HEK293 (cell line): Measurements from ENCODE around the gene SRD5A1.

Experiments
- CTCF ChIA-PET: fragments of 350-600 bp; formaldehyde crosslinking; extraction: SDS; loops from one replicate; lab custom pipeline; 2021; ENCODE audit warnings: antibody characterized with exemption; lab: Yijun Ruan, JAX
- POLR2A ChIA-PET: fragments of 300-600 bp; formaldehyde crosslinking; extraction: SDS; loops from one replicate; lab custom pipeline; 2020; ENCODE audit warnings: antibody characterized with exemption, inconsistent platforms; lab: Yijun Ruan, JAX
- H3K27ac ChIP-seq: fragments of 200-500 bp; sonication (Bioruptor generic); 2 replicates; pipeline ENCODE4 v1.5.1; 2014; ENCODE audit warnings: low read depth, low read length, control low read depth, inconsistent platforms; ENCODE audit errors: extremely low read depth
- H3K36me3 ChIP-seq, 2 experiments: fragments of 200-500 bp in 1 of 2; sonication (Bioruptor generic) in 1 of 2; 1 replicate in 1 of 2; 2 replicates in 1 of 2; pipeline ENCODE4 v1.5.1; 2014 to 2017; ENCODE audit warnings: inconsistent platforms in 2 of 2, low read length in 2 of 2; ENCODE audit not compliant: control insufficient read depth in 2 of 2, insufficient read depth in 1 of 2
- H3K4me1 ChIP-seq: fragments of 200-500 bp; sonication (Bioruptor generic); 2 replicates; pipeline ENCODE4 v1.5.1; 2014; ENCODE audit warnings: mild to moderate bottlenecking, low read length, inconsistent platforms; ENCODE audit not compliant: control insufficient read depth, insufficient read depth
- H3K4me3 ChIP-seq: 2 replicates; pipeline ENCODE4 v1.5.1; 2011; ENCODE audit warnings: low read depth, mild to moderate bottlenecking, control low read depth, low read length, moderate library complexity
- H3K9me3 ChIP-seq: fragments of 200-500 bp; sonication (Bioruptor generic); 2 replicates; pipeline ENCODE4 v1.5.1; 2014; ENCODE audit warnings: low read depth, low read length, inconsistent platforms; ENCODE audit not compliant: control insufficient read depth, insufficient read depth
- BCL11B ChIP-seq: fragments of 450-650 bp; formaldehyde crosslinking; IDR thresholded peaks from 2 replicates; pipeline ENCODE4 v1.5.1; 2016; ENCODE audit warnings: low read depth, missing biosample characterization, missing genetic modification characterization
- HOXC10 ChIP-seq: sonication (generic); formaldehyde crosslinking; IDR thresholded peaks from 2 replicates; pipeline ENCODE4 v1.8.1; 2023; ENCODE audit warnings: mild to moderate bottlenecking, missing genetic modification reagents
- INSM2 ChIP-seq: fragments of 450-650 bp; formaldehyde crosslinking; IDR thresholded peaks from 2 replicates; pipeline ENCODE4 v1.5.1; 2016; ENCODE audit warnings: missing biosample characterization, missing genetic modification characterization
- KLF1 ChIP-seq: fragments of 450-650 bp; formaldehyde crosslinking; IDR thresholded peaks from 2 replicates; pipeline ENCODE4 v1.5.1; 2016; ENCODE audit warnings: missing biosample characterization, missing genetic modification characterization
- KLF10 ChIP-seq: fragments of 450-650 bp; IDR thresholded peaks from 2 replicates; pipeline ENCODE4 v1.5.1; 2018; ENCODE audit warnings: missing biosample characterization, mild to moderate bottlenecking, missing genetic modification characterization
- PRDM1 ChIP-seq: fragments of 450-650 bp; formaldehyde crosslinking; IDR thresholded peaks from 2 replicates; pipeline ENCODE4; 2016; ENCODE audit warnings: missing biosample characterization, missing genetic modification characterization
- SCRT2 ChIP-seq: fragments of 450-650 bp; formaldehyde crosslinking; IDR thresholded peaks from 2 replicates; pipeline ENCODE4 v1.5.1; 2016; ENCODE audit warnings: missing biosample characterization, missing genetic modification characterization
- SP3 ChIP-seq: fragments of 450-650 bp; formaldehyde crosslinking; IDR thresholded peaks from 2 replicates; pipeline ENCODE4 v1.5.1; 2016; ENCODE audit warnings: missing biosample characterization, missing genetic modification characterization
- ZBTB21 ChIP-seq: fragments of 450-650 bp; formaldehyde crosslinking; IDR thresholded peaks from 2 replicates; pipeline ENCODE4 v1.5.1; 2017; ENCODE audit warnings: missing biosample characterization, missing genetic modification characterization
- ZBTB7A ChIP-seq: fragments of 450-650 bp; formaldehyde crosslinking; IDR thresholded peaks from 2 replicates; pipeline ENCODE4 v1.5.1; 2016; ENCODE audit warnings: low read depth, missing biosample characterization, missing genetic modification characterization
- ZFP69B ChIP-seq: fragments of 450-650 bp; formaldehyde crosslinking; IDR thresholded peaks from 2 replicates; pipeline ENCODE4 v1.5.1; 2016; ENCODE audit warnings: missing biosample characterization, missing genetic modification characterization
- ZNF121 ChIP-seq: fragments of 450-650 bp; formaldehyde crosslinking; IDR thresholded peaks from 2 replicates; pipeline ENCODE4 v1.5.1; 2016; ENCODE audit warnings: missing biosample characterization, missing genetic modification characterization
- ZNF146 ChIP-seq: fragments of 450-650 bp; formaldehyde crosslinking; IDR thresholded peaks from 2 replicates; pipeline ENCODE4 v1.5.1; 2016; ENCODE audit warnings: missing biosample characterization, missing genetic modification characterization
- ZNF2 ChIP-seq: fragments of 450-650 bp; formaldehyde crosslinking; IDR thresholded peaks from 2 replicates; pipeline ENCODE4 v1.5.1; 2016; ENCODE audit warnings: missing biosample characterization, missing genetic modification characterization
- ZNF211 ChIP-seq: fragments of 450-650 bp; formaldehyde crosslinking; IDR thresholded peaks from 2 replicates; pipeline ENCODE4 v1.5.1; 2016; ENCODE audit warnings: low read depth, missing biosample characterization, missing genetic modification characterization
- ZNF24 ChIP-seq: fragments of 450-650 bp; formaldehyde crosslinking; IDR thresholded peaks from 2 replicates; pipeline ENCODE4 v1.5.1; 2016; ENCODE audit warnings: missing biosample characterization, missing genetic modification characterization
- ZNF292 ChIP-seq: fragments of 450-650 bp; formaldehyde crosslinking; IDR thresholded peaks from 2 replicates; pipeline ENCODE4 v1.5.1; 2016; ENCODE audit warnings: low read depth, missing biosample characterization, missing genetic modification characterization, borderline replicate concordance
- ZNF354C ChIP-seq: fragments of 450-650 bp; formaldehyde crosslinking; IDR thresholded peaks from 2 replicates; pipeline ENCODE4 v1.5.1; 2016; ENCODE audit warnings: missing biosample characterization, missing genetic modification characterization, low read depth, borderline replicate concordance
- ZNF501 ChIP-seq: fragments of 450-650 bp; formaldehyde crosslinking; IDR thresholded peaks from 2 replicates; pipeline ENCODE4 v1.5.1; 2016; ENCODE audit warnings: missing biosample characterization, missing genetic modification characterization
- ZNF529 ChIP-seq: fragments of 450-650 bp; formaldehyde crosslinking; IDR thresholded peaks from 2 replicates; pipeline ENCODE4 v1.5.1; 2017; ENCODE audit warnings: missing genetic modification characterization, missing biosample characterization; ENCODE audit not compliant: insufficient replicate concordance
- ZNF600 ChIP-seq: fragments of 450-650 bp; formaldehyde crosslinking; IDR thresholded peaks from 2 replicates; pipeline ENCODE4 v1.5.1; 2016; ENCODE audit warnings: missing biosample characterization, missing genetic modification characterization
- ZNF621 ChIP-seq: fragments of 450-650 bp; formaldehyde crosslinking; IDR thresholded peaks from 2 replicates; pipeline ENCODE4 v1.5.1; 2017; ENCODE audit warnings: missing biosample characterization, missing genetic modification characterization
- ZNF658 ChIP-seq: fragments of 450-650 bp; formaldehyde crosslinking; IDR thresholded peaks from 2 replicates; pipeline ENCODE4; 2016; ENCODE audit warnings: missing biosample characterization, missing genetic modification characterization
- ZNF747 ChIP-seq: fragments of 450-650 bp; formaldehyde crosslinking; IDR thresholded peaks from 2 replicates; pipeline ENCODE4 v1.5.1; 2016; ENCODE audit warnings: missing biosample characterization, missing genetic modification characterization
- ZNF843 ChIP-seq: fragments of 450-650 bp; formaldehyde crosslinking; IDR thresholded peaks from 2 replicates; pipeline ENCODE4 v1.5.1; 2016; ENCODE audit warnings: missing biosample characterization, missing genetic modification characterization
- TF ChIP-seq, protein P1 (sequence below): fragments of 450-650 bp; formaldehyde crosslinking; IDR thresholded peaks from 2 replicates; pipeline ENCODE4 v1.5.1; 2016; ENCODE audit warnings: missing biosample characterization, missing genetic modification characterization
- TF ChIP-seq, protein P2 (sequence below): fragments of 450-650 bp; formaldehyde crosslinking; IDR thresholded peaks from 2 replicates; pipeline ENCODE4 v1.5.1; 2016; ENCODE audit warnings: missing biosample characterization, missing genetic modification characterization

The SRD5A1 gene

GRCh38 chr5:6717687-6718086 lies 84.4 kb downstream of the SRD5A1 start (continued):
- TF ChIP-seq, protein P1, sequence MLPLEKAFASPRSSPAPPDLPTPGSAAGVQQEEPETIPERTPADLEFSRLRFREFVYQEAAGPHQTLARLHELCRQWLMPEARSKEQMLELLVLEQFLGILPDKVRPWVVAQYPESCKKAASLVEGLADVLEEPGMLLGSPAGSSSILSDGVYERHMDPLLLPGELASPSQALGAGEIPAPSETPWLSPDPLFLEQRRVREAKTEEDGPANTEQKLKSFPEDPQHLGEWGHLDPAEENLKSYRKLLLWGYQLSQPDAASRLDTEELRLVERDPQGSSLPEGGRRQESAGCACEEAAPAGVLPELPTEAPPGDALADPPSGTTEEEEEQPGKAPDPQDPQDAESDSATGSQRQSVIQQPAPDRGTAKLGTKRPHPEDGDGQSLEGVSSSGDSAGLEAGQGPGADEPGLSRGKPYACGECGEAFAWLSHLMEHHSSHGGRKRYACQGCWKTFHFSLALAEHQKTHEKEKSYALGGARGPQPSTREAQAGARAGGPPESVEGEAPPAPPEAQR, result no peak
- TF ChIP-seq ZFP69B (tag by site-specific recombination) (no peak), ZNF292 (no peak), INSM2 (tag by site-specific recombination) (no peak), ZNF354C (tag by site-specific recombination) (no peak), ZNF24 (tag by site-specific recombination) (no peak), ZNF747 (no peak), ZNF2 (tag by site-specific recombination) (no peak)

- H3K36me3 ChIP-seq, result peaks cover 0 to 43% of the 10 kb centered on the region in 2 experiments; a peak in 1 of 3 replicates
- peaks cover 52% of the 10 kb centered on the region for H3K4me1 ChIP-seq
- TF ChIP-seq ZNF600 (tag by site-specific recombination) (peak; percentile 44; the same call in 1 of the 2 replicates), ZBTB21 (no peak)
- CTCF ChIA-PET, result interaction anchor here (1.0 kb wide), 1 partner anchor 13 kb away, joined by 4 read pairs; no protein-coding TSS in a partner anchor
- POLR2A ChIA-PET, result interaction anchor here (0.6 kb wide), 1 partner anchor 95 kb away, joined by 4 read pairs; no protein-coding TSS in a partner anchor
- no peaks in the 10 kb centered on the region for H3K9me3 ChIP-seq
- H3K4me3 ChIP-seq, result no peak overlapping the region
- H3K27ac ChIP-seq, result no peak overlapping the region
Measured at GRCh38 chr5:6718161-6718681, 85.0 kb downstream of the SRD5A1 start.

- H3K9me3 ChIP-seq, result no peaks in the 10 kb centered on the region
- peaks cover 52% of the 10 kb centered on the region for H3K4me1 ChIP-seq
- ChIA-PET CTCF (no interaction called here), POLR2A (interaction anchor here (0.6 kb wide), 1 partner anchor 96 kb away, joined by 4 read pairs; no protein-coding TSS in a partner anchor)
- peaks cover 0 to 48% of the 10 kb centered on the region in 2 experiments; a peak in 1 of 3 replicates for H3K36me3 ChIP-seq
- H3K27ac ChIP-seq, result no peak overlapping the region
- TF ChIP-seq, protein P2, sequence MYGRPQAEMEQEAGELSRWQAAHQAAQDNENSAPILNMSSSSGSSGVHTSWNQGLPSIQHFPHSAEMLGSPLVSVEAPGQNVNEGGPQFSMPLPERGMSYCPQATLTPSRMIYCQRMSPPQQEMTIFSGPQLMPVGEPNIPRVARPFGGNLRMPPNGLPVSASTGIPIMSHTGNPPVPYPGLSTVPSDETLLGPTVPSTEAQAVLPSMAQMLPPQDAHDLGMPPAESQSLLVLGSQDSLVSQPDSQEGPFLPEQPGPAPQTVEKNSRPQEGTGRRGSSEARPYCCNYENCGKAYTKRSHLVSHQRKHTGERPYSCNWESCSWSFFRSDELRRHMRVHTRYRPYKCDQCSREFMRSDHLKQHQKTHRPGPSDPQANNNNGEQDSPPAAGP, result no peak
- TF ChIP-seq ZNF529 (tag by site-specific recombination) (no peak), SCRT2 (tag by site-specific recombination) (no peak)
- H3K4me3 ChIP-seq, result no peak overlapping the region
Measured at GRCh38 chr5:6718718-6719117, 85.5 kb downstream of the SRD5A1 start.

DNA sequence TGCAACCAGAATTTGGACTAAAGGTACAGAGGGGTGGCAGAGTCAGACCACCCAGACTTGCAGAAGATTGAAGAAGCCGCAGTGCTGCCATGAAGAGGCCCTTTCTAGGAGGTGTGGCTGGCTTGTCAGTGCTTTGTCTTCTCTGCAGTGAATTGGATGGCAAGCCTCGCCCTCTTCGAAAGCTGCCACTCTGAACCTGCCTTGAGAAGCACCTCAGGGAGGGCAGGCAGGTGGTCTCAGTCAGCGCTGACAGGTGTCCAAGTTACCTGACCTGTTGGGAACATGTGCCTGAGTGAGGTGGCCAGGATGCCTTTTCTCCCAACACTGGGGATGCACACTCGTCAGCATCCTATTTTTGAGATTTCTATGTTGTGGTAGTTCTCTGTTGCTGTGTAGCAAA lies 86.2 kb downstream of the SRD5A1 start:
- Histone ChIP-seq H3K9me3 (no peaks in the 10 kb centered on the region), H3K36me3 (peaks cover 0 to 55% of the 10 kb centered on the region in 2 experiments; a peak in 1 of 3 replicates), H3K27ac (no peak overlapping the region), H3K4me3 (no peak overlapping the region), H3K4me1 (peaks cover 54% of the 10 kb centered on the region)
- POLR2A ChIA-PET, result no interaction called here
- CTCF ChIA-PET, result interaction anchor here (1.0 kb wide), 1 partner anchor 26 kb away, joined by 3 read pairs; no protein-coding TSS in a partner anchor
- no peak for TF ChIP-seq ZNF146
- TF ChIP-seq ZNF121 (tag by site-specific recombination), result no peak
- no peak for TF ChIP-seq ZNF658 (tag by site-specific recombination)
- no peak for TF ChIP-seq ZNF24 (tag by site-specific recombination)
- TF ChIP-seq ZNF621 (tag by site-specific recombination), result no peak
- TF ChIP-seq KLF1 (tag by site-specific recombination), result no peak
- TF ChIP-seq BCL11B (tag by site-specific recombination), result no peak
- no peak for TF ChIP-seq ZNF843 (tag by site-specific recombination)
- TF ChIP-seq ZBTB7A (tag by site-specific recombination), result no peak
- TF ChIP-seq HOXC10, result no peak
- no peak for TF ChIP-seq ZNF501 (tag by site-specific recombination)
- no peak for TF ChIP-seq PRDM1 (tag by site-specific recombination)
- TF ChIP-seq SP3 (tag by site-specific recombination), result no peak
- TF ChIP-seq KLF10 (tag by site-specific recombination), result no peak
- TF ChIP-seq ZNF529 (tag by site-specific recombination), result no peak
- TF ChIP-seq, protein P2, result no peak
- TF ChIP-seq ZNF211 (tag by site-specific recombination), result no peak
